Measurements from ENCODE around the gene RAB4B.

Gene RAB4B

GRCh38 chr19:40742477-40742876 is 35.6 kb upstream of the RAB4B start:
- TF ChIP-seq GABPA (IDR thresholded peaks at IDR 0.05; ENCODE audit: low read depth) (no peak), POLR2AphosphoS5 (IDR thresholded peaks at IDR 0.05; ENCODE audit: low read depth) (no peak), SPI1 (IDR thresholded peaks at IDR 0.05; ENCODE audit: borderline replicate concordance, low read depth) (no peak), REST (IDR thresholded peaks at IDR 0.05; ENCODE audit: insufficient replicate concordance, low read depth) (no peak), CTCF (IDR thresholded peaks at IDR 0.05; ENCODE audit: insufficient read depth, low read length) (no peak)
- DNase-seq (ENCODE audit: low read depth in 1 of 2, low spot score in 1 of 2), result no peak
- no peaks in the 10 kb centered on the region for H3K27me3 ChIP-seq (ENCODE audit: insufficient read depth, poor library complexity, severe bottlenecking)
- no peak overlapping the region for H3K27ac ChIP-seq (replicated peaks)
- H3K4me3 ChIP-seq (replicated peaks; ENCODE audit: insufficient read depth, low read length), result no peak overlapping the region

- H3K4me3 ChIP-seq (replicated peaks; ENCODE audit: insufficient read depth, low read length), result no peak overlapping the region
Measured at GRCh38 chr19:40742886-40743285, 35.2 kb upstream of the RAB4B start.

GRCh38 chr19:40743926-40744325 is 34.1 kb upstream of the RAB4B start:
- H3K27me3 ChIP-seq (ENCODE audit: insufficient read depth, poor library complexity, severe bottlenecking), result no peaks in the 10 kb centered on the region
- no peak overlapping the region for H3K4me3 ChIP-seq (replicated peaks; ENCODE audit: insufficient read depth, low read length)
- no peak for DNase-seq (ENCODE audit: low read depth in 1 of 2, low spot score in 1 of 2)
- no peak overlapping the region for H3K27ac ChIP-seq (replicated peaks)
- no peak for TF ChIP-seq POLR2AphosphoS5 (IDR thresholded peaks at IDR 0.05; ENCODE audit: low read depth)
- no peak for TF ChIP-seq GABPA (IDR thresholded peaks at IDR 0.05; ENCODE audit: low read depth)
- no peak for TF ChIP-seq SPI1 (IDR thresholded peaks at IDR 0.05; ENCODE audit: borderline replicate concordance, low read depth)
- TF ChIP-seq REST (IDR thresholded peaks at IDR 0.05; ENCODE audit: insufficient replicate concordance, low read depth), result no peak
- TF ChIP-seq CTCF (IDR thresholded peaks at IDR 0.05; ENCODE audit: insufficient read depth, low read length), result no peak

More at GRCh38 chr19:40742886-40743285, 35.2 kb upstream of the RAB4B start:
- no peak for TF ChIP-seq REST (IDR thresholded peaks at IDR 0.05; ENCODE audit: insufficient replicate concordance, low read depth)
- TF ChIP-seq SPI1 (IDR thresholded peaks at IDR 0.05; ENCODE audit: borderline replicate concordance, low read depth), result no peak
- TF ChIP-seq GABPA (IDR thresholded peaks at IDR 0.05; ENCODE audit: low read depth), result no peak
- no peak for TF ChIP-seq CTCF (IDR thresholded peaks at IDR 0.05; ENCODE audit: insufficient read depth, low read length)
- TF ChIP-seq POLR2AphosphoS5 (IDR thresholded peaks at IDR 0.05; ENCODE audit: low read depth), result no peak
- H3K27me3 ChIP-seq (ENCODE audit: insufficient read depth, poor library complexity, severe bottlenecking), result no peaks in the 10 kb centered on the region
- DNase-seq (ENCODE audit: low read depth in 1 of 2, low spot score in 1 of 2), result no peak
- no peak overlapping the region for H3K27ac ChIP-seq (replicated peaks)

All from HL-60 (cell line).